Spinal cord (tissue), 10 donors: ENCODE results near the gene PTAR1. TPM values are rescaled to one million over a fixed set of nuclear protein-coding genes. Genes with fewer than 3 reads are reported as not detected.

Experiments used
- DNase-seq, 6 donors: peaks; one replicate each; pipeline versions ENCODE4 v3.0.0 to v3.0.0-alpha.2; 2013 to 2015; ENCODE audit warnings: low spot score in 6 of 6, low read depth in 4 of 6
- H3K27ac ChIP-seq: one replicate; pipeline ENCODE4 v1.5.1; 2013; ENCODE audit warnings: low read depth, low read length, control low read depth
- H3K27me3 ChIP-seq: one replicate; pipeline ENCODE4 v1.6.1; 2013; ENCODE audit warnings: low read length; ENCODE audit not compliant: control insufficient read depth, insufficient read depth
- H3K36me3 ChIP-seq: one replicate; pipeline ENCODE4 v1.6.1; 2013; ENCODE audit warnings: low read length; ENCODE audit not compliant: control insufficient read depth, insufficient read depth
- H3K4me1 ChIP-seq: one replicate; pipeline ENCODE4 v1.6.1; 2013; ENCODE audit warnings: low read length; ENCODE audit not compliant: control insufficient read depth, insufficient read depth
- H3K4me3 ChIP-seq: one replicate; pipeline ENCODE4 v1.5.1; 2013; ENCODE audit warnings: low read depth, low read length, control low read depth
- H3K9me3 ChIP-seq: one replicate; pipeline ENCODE4 v1.6.1; 2013; ENCODE audit warnings: low read length; ENCODE audit not compliant: control insufficient read depth, insufficient read depth
- WGBS: methylation state at CpG from one replicate; pipeline ENCODE4 v1.1.5; 2013; ENCODE audit warnings: missing lambda C conversion rate; ENCODE audit not compliant: insufficient coverage; 5-methylcytosine and 5-hydroxymethylcytosine counted together
- polyA plus RNA-seq, 2 donors: library from polyadenylated mRNA; unstranded; fragments of 120-200 nt; gene quantifications; one replicate each; pipeline ENCODE4 v1.2.1, GENCODE V29; 2013; ENCODE audit not compliant: insufficient read length in 2 of 2
- total RNA-seq, 2 donors: library from RNA; depleted of rRNA in 1 of 2; stranded (reverse); fragments of 120-200 nt in 1 of 2; fragments of >200 nt in 1 of 2; gene quantifications; one replicate each; pipeline versions ENCODE4 v1.2.3 to v1.2.4, GENCODE V29; 2013 to 2014
- donor health status: healthy.

Gene PTAR1
- total and polyA plus RNA-seq, 4 donors: 29.3 to 158 (median 73.0) TPM

DNA sequence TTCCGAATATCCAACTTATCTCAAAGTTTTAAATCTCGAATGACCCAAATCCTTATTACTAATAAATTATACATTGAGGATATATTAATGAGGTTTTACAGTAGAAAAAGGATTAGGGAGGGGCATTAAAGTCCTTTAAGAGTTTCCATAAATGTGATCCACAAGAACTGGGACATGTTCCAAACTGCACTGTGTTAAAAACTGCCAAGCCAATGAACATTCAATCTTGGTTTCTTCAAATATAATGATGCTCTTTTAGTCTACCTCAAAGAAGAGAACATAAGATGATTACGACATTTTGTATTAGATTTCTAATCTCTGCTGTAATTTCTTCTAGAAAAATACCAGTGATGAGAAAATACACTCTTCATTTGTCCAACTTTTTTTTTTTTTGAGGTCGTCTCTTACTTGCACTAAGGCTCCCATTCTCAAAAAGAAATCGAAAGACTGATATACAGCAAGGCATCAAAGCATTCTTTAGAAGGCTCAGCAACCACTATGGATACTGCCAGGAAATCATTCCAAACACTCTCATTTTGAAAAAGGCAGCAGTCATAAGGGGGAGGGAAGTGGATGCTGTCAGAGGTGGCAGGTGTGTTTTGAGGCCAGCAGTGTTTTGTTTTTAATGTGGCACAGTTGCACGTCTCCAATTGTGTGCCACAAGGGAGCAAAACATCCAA is 1.7 kb downstream of the PTAR1 start:
- no peaks in the 10 kb centered on the region for H3K36me3 ChIP-seq
- WGBS: no CpG with 5 or more reads among the region's 6 CpGs
- H3K9me3 ChIP-seq: no peaks in the 10 kb centered on the region
- peak overlapping the region; percentile 64 for H3K4me3 ChIP-seq
- peak; percentile 50 to 85 (median 60) for DNase-seq
- peak overlapping the region; percentile 86 for H3K27ac ChIP-seq
- no peaks in the 10 kb centered on the region for H3K27me3 ChIP-seq
- peaks cover 3% of the 10 kb centered on the region for H3K4me1 ChIP-seq

DNA sequence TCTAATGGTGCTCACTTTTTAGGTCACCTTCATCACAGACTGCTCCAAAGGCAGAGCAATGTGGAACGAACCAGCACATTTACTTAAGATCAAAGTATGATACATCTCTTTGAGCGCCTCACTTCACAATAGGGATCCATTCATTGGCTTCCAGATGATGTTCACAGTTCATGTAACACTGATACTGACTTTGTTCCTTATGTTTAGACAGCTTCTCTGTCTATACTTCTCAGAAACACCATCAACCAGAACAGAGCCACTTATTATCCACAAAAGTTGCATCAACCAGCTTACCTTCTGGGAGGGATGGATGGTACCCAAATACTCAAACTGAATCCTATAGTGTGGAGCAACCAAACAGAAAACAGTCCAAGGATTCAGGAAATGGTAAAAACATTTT is 4.6 kb downstream of the PTAR1 start:
- WGBS: 60% methylated on average over 1 of the region's 2 CpGs
- H3K4me3 ChIP-seq: no peak overlapping the region
- H3K27ac ChIP-seq: no peak overlapping the region
- no peaks in the 10 kb centered on the region for H3K27me3 ChIP-seq
- no peaks in the 10 kb centered on the region for H3K9me3 ChIP-seq
- peak in 1 of 6 donors; percentile 6 for DNase-seq
- peaks cover 2% of the 10 kb centered on the region for H3K4me1 ChIP-seq
- no peaks in the 10 kb centered on the region for H3K36me3 ChIP-seq

DNA sequence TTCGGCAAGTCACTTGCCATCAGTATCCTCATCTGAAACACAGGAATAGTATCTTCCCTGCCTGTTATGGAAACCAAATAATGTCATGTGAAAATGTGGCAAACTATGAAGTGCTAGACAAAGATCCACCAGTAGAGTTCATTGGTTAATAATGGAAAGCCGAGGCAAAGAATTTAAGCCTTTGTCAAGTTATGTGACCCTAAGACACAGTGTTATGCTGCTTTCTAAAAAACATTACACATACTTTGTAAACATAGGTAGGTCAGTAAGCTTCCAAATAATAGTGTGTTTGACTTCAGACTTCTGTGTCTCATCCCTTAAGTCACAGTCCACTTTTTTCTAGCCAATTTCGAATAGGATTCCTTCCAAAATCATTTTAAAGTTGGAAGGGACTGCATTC is 6.0 kb downstream of the PTAR1 start:
- Histone ChIP-seq H3K4me1 (no peaks in the 10 kb centered on the region), H3K27me3 (no peaks in the 10 kb centered on the region), H3K36me3 (no peaks in the 10 kb centered on the region), H3K9me3 (no peaks in the 10 kb centered on the region), H3K27ac (no peak overlapping the region), H3K4me3 (no peak overlapping the region)
- no CpG with 5 or more reads among the region's 3 CpGs for WGBS
- no peak for DNase-seq

DNA sequence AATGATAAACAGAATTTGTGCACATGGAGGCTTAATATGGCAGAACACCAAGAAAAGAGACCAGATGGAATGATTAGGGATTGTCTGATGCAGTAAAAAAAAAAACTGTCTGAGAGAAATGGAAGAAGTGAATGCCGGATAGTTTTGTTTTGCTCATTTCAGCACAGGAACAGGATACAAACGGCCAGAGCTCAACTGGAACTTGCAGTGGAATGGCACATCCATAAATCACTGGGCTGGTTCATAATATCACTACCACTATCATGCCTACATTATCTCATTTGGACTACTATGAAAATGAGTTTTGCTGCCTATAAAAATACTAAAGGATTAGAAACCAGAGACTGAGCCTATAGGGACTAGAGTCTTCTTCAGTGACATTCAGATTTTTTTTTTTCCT is 9.7 kb downstream of the PTAR1 start:
- H3K36me3 ChIP-seq: no peaks in the 10 kb centered on the region
- no peaks in the 10 kb centered on the region for H3K27me3 ChIP-seq
- H3K27ac ChIP-seq: no peak overlapping the region
- no peak overlapping the region for H3K4me3 ChIP-seq
- peak in 1 of 6 donors; percentile 4 for DNase-seq
- no CpG with 5 or more reads among the region's 2 CpGs for WGBS
- no peaks in the 10 kb centered on the region for H3K9me3 ChIP-seq
- H3K4me1 ChIP-seq: no peaks in the 10 kb centered on the region

DNA sequence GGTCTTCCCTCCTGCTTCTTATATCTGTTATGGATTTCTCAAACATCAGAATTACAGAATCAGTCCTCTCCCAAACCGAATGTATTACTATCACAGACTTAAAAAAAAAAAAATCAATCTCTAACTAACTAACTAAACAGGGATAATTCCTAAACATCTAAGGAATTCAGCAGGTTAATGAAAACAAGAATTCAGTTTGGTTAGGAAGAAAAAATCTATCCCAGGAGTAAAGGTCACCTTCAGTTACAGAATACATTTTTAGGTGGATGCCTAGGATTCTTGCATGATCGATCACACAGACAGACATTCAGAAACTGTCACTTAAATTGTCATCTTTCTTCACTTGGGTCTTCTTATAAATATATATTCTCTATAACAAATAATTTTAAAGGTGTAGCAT is 11.5 kb downstream of the PTAR1 start:
- Histone ChIP-seq H3K4me1 (no peaks in the 10 kb centered on the region), H3K27me3 (no peaks in the 10 kb centered on the region), H3K27ac (no peak overlapping the region), H3K9me3 (no peaks in the 10 kb centered on the region), H3K36me3 (no peaks in the 10 kb centered on the region), H3K4me3 (no peak overlapping the region)
- no CpG with 5 or more reads among the region's 2 CpGs for WGBS
- DNase-seq: no peak

- Histone ChIP-seq H3K9me3 (no peaks in the 10 kb centered on the region), H3K27me3 (no peaks in the 10 kb centered on the region), H3K27ac (no peak overlapping the region), H3K36me3 (no peaks in the 10 kb centered on the region), H3K4me1 (no peaks in the 10 kb centered on the region), H3K4me3 (no peak overlapping the region)
- WGBS: no CpG with 5 or more reads among the region's 3 CpGs
- DNase-seq: peak in 1 of 6 donors; percentile 6
These were observed 12.8 kb downstream of the PTAR1 start for GRCh38 chr9:69746859-69747560.

DNA sequence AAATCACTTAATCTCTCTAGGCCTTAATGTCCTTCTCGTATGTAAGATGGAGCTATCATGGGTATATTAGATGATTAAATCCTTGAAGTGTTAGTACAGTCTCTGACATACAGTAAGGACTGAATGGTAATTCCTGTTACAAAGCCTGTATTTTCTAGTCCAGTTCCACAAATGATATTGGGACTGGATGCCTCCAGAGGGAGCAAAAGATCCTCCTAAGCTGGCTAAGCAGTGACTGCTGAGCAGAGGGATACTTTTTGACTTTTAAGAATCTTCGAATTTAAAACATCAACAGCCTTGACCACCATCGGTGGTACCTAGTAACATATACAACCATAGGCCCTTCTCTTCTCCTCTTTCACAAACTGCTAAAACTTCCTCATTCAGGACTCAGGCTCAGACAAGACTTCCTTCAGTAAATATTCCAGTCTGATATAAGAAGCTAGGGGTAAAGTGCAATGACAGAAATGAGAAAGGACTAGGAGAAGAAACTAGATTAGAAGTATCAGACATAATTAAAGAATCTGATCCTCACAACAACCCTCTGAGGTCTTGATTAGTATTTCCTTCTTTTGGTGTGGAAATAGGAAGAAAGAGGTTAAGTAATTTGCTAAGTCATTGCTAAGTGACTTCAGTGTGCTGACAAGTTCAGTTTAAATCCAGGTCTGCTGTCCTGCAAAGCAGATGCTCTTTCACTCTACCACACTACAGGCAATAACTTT is 13.9 kb downstream of the PTAR1 start:
- Histone ChIP-seq H3K4me3 (no peak overlapping the region), H3K27me3 (no peaks in the 10 kb centered on the region), H3K4me1 (no peaks in the 10 kb centered on the region), H3K9me3 (no peaks in the 10 kb centered on the region), H3K36me3 (no peaks in the 10 kb centered on the region), H3K27ac (no peak overlapping the region)
- 0% methylated on average over 1 of the region's 3 CpGs for WGBS
- peak in 2 of 6 donors; percentile 9 to 13 for DNase-seq

- Histone ChIP-seq H3K27ac (no peak overlapping the region), H3K27me3 (no peaks in the 10 kb centered on the region), H3K4me1 (no peaks in the 10 kb centered on the region), H3K9me3 (no peaks in the 10 kb centered on the region), H3K36me3 (no peaks in the 10 kb centered on the region), H3K4me3 (no peak overlapping the region)
- no peak for DNase-seq
- 100% methylated on average over 2 of the region's 4 CpGs for WGBS
These were observed 15.0 kb downstream of the PTAR1 start for GRCh38 chr9:69744688-69745380.

DNA sequence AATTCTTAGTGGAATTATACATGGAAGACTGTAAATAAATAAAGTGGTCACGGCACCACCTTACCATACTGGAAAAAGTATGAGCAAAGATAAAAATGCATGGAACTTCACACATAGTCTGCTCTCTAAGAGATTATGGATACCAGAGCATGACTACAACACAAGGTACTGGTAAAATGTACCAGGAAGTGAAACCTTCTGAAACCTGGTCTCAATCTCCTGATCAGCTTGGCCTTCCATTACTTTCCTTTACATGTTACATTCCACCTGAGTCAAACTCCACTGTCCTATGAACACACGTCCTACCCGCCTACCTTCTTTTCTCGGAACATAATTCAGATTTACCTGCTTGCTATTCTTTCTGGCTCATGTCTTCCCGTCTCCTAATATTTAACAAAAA is 15.9 kb downstream of the PTAR1 start:
- Histone ChIP-seq H3K4me1 (no peaks in the 10 kb centered on the region), H3K36me3 (peaks cover under 1% of the 10 kb centered on the region), H3K27me3 (no peaks in the 10 kb centered on the region), H3K9me3 (no peaks in the 10 kb centered on the region), H3K4me3 (no peak overlapping the region), H3K27ac (no peak overlapping the region)
- 100% methylated on average over 3 of the region's 5 CpGs for WGBS
- no peak for DNase-seq
